T-helper 17 cell (primary cell): ENCODE data around the gene LGALSL. TPM values are rescaled to one million over a fixed set of nuclear protein-coding genes. Genes with fewer than 3 reads are reported as not detected.
A peak's percentile ranks its signal among the peaks of the same experiment; 100 is the strongest.

Experiments
- ATAC-seq: fragments of 150-1000 bp; cut with Tn5 transposase; 2 replicates; pipeline ENCODE4 v1.10.0; 2021; ENCODE audit warnings: mild to moderate bottlenecking, moderate library complexity
- DNase-seq, 3 donors: peaks; one replicate each; pipeline versions ENCODE4 v3.0.0 to v3.0.0-alpha.2; 2020 to 2021
- H3K9me3 ChIP-seq: one replicate; pipeline ENCODE4 v1.7.0; 2013; ENCODE audit warnings: low read length, mild to moderate bottlenecking; ENCODE audit not compliant: control insufficient read depth, poor library complexity, severe bottlenecking
- H3K27ac Mint-ChIP-seq: one replicate; pipeline ENCODE4 v1.8.0; 2022; ENCODE audit warnings: mild to moderate bottlenecking, moderate library complexity, mixed read lengths
- H3K27me3 Mint-ChIP-seq: one replicate; pipeline ENCODE4 v1.8.0; 2022; ENCODE audit warnings: mixed read lengths
- H3K36me3 Mint-ChIP-seq: one replicate; pipeline ENCODE4 v1.8.0; 2022; ENCODE audit warnings: low read depth, mixed read lengths
- H3K4me1 Mint-ChIP-seq: one replicate; pipeline ENCODE4 v1.8.0; 2022; ENCODE audit warnings: mild to moderate bottlenecking, mixed read lengths
- H3K4me3 Mint-ChIP-seq: one replicate; pipeline ENCODE4 v1.8.0; 2022; ENCODE audit warnings: mild to moderate bottlenecking, moderate library complexity, mixed read lengths
- total RNA-seq, 4 donors: library from RNA in 2 of 4; stranded (reverse) in 2 of 4; gene quantifications; one replicate each; pipeline ENCODE4 v1.2.3 and lab custom pipeline; 2022 to 2026

LGALSL gene
- total RNA-seq, 2 donors from 2014 or later: 2.5 to 31.0 TPM

DNA sequence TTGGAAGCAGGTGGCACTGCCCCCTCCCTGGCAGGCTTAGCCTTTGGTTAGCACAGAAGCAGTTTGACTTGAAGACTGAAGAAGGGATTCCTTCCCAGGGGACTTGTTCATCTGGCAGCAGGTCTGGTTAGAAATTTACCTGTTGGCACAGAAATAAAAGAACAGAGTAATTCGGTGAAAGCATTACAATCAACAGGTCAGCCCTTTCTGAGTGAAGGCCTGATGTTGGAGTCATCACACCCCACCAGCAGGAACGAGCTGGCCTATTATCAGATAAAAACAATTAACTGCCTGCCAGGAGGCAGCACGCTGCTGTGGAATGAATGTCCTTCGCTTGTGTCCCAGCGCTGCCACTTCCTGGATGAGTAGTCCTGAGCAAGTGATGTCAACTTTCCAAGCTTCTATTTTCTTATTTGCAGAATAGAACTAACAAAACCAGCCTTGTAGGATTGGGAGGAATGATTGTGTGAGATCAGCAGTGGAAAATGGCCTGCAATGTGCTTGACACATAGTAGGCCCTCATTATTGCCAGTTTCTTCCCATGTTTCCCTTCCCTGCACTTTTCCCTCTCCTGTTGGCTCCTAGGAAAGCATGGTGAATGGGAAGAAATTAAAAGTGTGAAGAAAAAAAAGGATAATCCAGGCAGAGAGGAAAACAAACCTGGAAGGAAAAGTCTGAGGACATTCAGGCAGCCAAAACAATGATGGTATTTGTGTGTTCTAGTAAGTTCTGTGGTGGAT, 29.0 kb downstream of the LGALSL start:
- Mint-ChIP-seq H3K4me3 (no peak overlapping the region), H3K27ac (no peak overlapping the region), H3K36me3 (no peaks in the 10 kb centered on the region), H3K27me3 (peaks cover 14% of the 10 kb centered on the region), H3K4me1 (peaks cover 4% of the 10 kb centered on the region)
- DNase-seq (no peak), ATAC-seq (no peak)
- H3K9me3 ChIP-seq: no peaks in the 10 kb centered on the region

- H3K36me3 Mint-ChIP-seq: peaks cover 2% of the 10 kb centered on the region
- H3K4me3 Mint-ChIP-seq: no peak overlapping the region
- DNase-seq: no peak
- no peak for ATAC-seq
- H3K27ac Mint-ChIP-seq: no peak overlapping the region
- H3K9me3 ChIP-seq: no peaks in the 10 kb centered on the region
- H3K27me3 Mint-ChIP-seq: peaks cover 18% of the 10 kb centered on the region
- H3K4me1 Mint-ChIP-seq: peaks cover 8% of the 10 kb centered on the region
Observed at GRCh38 chr2:64485331-64485730, 31.4 kb downstream of the LGALSL start.

GRCh38 chr2:64485961-64486360, 32.0 kb downstream of the LGALSL start:
- ATAC-seq: no peak
- H3K4me1 Mint-ChIP-seq: peaks cover 8% of the 10 kb centered on the region
- no peak for DNase-seq
- no peaks in the 10 kb centered on the region for H3K9me3 ChIP-seq
- H3K36me3 Mint-ChIP-seq: peaks cover 2% of the 10 kb centered on the region
- H3K27me3 Mint-ChIP-seq: peaks cover 21% of the 10 kb centered on the region
- no peak overlapping the region for H3K4me3 Mint-ChIP-seq
- no peak overlapping the region for H3K27ac Mint-ChIP-seq

- H3K4me1 Mint-ChIP-seq: peaks cover 8% of the 10 kb centered on the region
- DNase-seq (no peak), ATAC-seq (peak; percentile 20)
- peaks cover 2% of the 10 kb centered on the region for H3K36me3 Mint-ChIP-seq
- H3K27me3 Mint-ChIP-seq: peaks cover 21% of the 10 kb centered on the region
- no peaks in the 10 kb centered on the region for H3K9me3 ChIP-seq
- no peak overlapping the region for H3K4me3 Mint-ChIP-seq
- H3K27ac Mint-ChIP-seq: no peak overlapping the region
Observed at GRCh38 chr2:64487256-64488049, 33.5 kb downstream of the LGALSL start.

DNA sequence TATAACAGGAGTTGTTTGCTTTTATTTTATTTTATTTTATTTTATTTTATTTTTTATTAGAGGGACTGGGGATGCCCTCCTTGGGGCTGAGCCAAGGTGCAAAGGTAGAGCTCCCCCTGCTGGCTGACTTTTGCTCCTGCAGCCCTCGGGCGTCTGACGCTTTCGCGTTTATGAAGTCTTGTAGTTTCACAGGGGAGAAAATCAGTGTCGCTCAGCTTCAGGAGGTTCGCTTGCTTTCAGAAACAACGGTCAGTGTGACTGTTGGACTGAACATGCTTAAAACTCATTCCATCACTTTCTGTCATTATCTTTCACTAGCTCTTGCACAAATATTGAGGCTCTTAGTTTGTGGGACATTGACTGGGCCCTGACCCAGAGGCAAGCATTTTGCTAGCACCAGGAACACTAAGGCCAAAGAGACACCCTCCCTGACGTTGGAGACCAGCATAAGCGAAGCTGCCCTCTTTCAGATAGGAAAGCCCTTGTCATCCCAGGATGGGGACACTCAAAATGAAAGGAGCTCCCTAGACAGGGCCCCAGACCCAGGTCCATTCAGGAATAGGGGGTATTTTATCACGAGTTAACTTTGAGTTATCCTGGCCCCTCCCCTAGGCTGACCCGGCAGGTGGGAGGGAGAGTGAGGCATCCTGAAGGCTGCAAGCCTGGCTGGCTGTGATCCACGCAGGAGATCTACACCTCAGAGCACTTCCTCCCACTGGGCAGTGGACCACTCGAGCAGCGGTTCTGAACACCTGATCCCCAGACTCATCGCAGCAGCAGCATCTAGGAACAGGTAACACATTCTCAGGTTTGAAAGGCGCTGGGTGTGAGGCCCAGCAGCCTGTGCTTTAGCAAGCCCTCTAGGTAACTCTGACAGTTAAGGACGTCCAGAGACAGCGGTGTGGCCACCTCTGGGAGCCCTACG, 34.4 kb downstream of the LGALSL start:
- no peaks in the 10 kb centered on the region for H3K9me3 ChIP-seq
- H3K27me3 Mint-ChIP-seq: peaks cover 25% of the 10 kb centered on the region
- DNase-seq: peak; percentile 53 to 78 (median 62)
- no peak overlapping the region for H3K27ac Mint-ChIP-seq
- peak; percentile 92 for ATAC-seq
- H3K36me3 Mint-ChIP-seq: peaks cover 2% of the 10 kb centered on the region
- H3K4me1 Mint-ChIP-seq: peaks cover 8% of the 10 kb centered on the region
- no peak overlapping the region for H3K4me3 Mint-ChIP-seq

- Mint-ChIP-seq H3K36me3 (peaks cover 2% of the 10 kb centered on the region), H3K27ac (no peak overlapping the region), H3K27me3 (peaks cover 33% of the 10 kb centered on the region), H3K4me1 (peaks cover 8% of the 10 kb centered on the region), H3K4me3 (peak overlapping the region; percentile 5)
- no peak for ATAC-seq
- H3K9me3 ChIP-seq: no peaks in the 10 kb centered on the region
- no peak for DNase-seq
Observed at GRCh38 chr2:64489081-64489751, 35.3 kb downstream of the LGALSL start.

GRCh38 chr2:64491426-64491825, 37.5 kb downstream of the LGALSL start:
- DNase-seq: no peak
- H3K9me3 ChIP-seq: no peaks in the 10 kb centered on the region
- peak overlapping the region; percentile 27 for H3K27ac Mint-ChIP-seq
- H3K36me3 Mint-ChIP-seq: peaks cover 2% of the 10 kb centered on the region
- peaks cover 8% of the 10 kb centered on the region for H3K4me1 Mint-ChIP-seq
- no peak for ATAC-seq
- H3K4me3 Mint-ChIP-seq: no peak overlapping the region
- peaks cover 33% of the 10 kb centered on the region for H3K27me3 Mint-ChIP-seq

DNA sequence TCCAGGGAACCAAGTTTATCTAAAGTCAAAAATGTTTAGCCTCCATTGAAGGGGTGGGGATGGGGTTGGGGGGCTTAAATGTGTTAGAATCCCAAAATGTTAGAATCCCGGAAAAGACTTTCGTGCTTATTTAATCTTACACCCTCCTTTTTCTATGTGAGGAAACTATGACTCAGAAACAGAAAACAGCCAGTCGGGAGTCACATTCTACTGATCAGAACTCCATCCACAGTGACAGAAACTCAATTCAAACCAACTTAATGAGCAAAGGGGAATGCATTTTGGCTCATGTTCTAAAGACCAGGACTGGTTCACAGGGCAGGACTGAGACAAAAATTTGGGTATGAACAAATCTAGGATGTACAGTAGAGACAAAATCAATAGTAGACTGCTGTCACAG, 38.3 kb downstream of the LGALSL start:
- Mint-ChIP-seq H3K27ac (no peak overlapping the region), H3K36me3 (peaks cover 5% of the 10 kb centered on the region), H3K27me3 (peaks cover 36% of the 10 kb centered on the region), H3K4me1 (peaks cover 8% of the 10 kb centered on the region), H3K4me3 (no peak overlapping the region)
- ATAC-seq (no peak), DNase-seq (no peak)
- no peaks in the 10 kb centered on the region for H3K9me3 ChIP-seq

- peaks cover 41% of the 10 kb centered on the region for H3K27me3 Mint-ChIP-seq
- ATAC-seq (no peak), DNase-seq (no peak)
- peaks cover 5% of the 10 kb centered on the region for H3K36me3 Mint-ChIP-seq
- peaks cover 8% of the 10 kb centered on the region for H3K4me1 Mint-ChIP-seq
- H3K9me3 ChIP-seq: no peaks in the 10 kb centered on the region
- no peak overlapping the region for H3K4me3 Mint-ChIP-seq
- H3K27ac Mint-ChIP-seq: no peak overlapping the region
Observed at GRCh38 chr2:64492821-64493220, 38.9 kb downstream of the LGALSL start.

DNA sequence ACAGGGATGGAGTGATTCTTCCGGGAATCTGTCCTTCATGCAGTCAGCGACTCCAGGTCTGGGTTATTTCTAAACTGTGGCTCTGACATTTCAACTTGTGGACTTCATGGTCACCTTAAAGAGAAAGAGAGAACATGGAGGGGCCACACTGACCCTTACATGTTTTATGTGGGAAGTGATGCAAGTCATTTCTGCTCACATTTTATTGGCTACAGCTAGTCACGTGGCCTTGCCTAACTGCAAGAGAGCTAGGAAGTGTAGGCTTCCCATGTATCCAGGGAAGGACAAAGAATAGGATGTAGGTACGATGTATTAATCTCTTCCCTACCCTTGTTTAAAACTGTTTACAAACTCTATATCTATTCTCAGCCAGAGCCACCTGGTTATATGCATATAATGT, 39.8 kb downstream of the LGALSL start:
- no peaks in the 10 kb centered on the region for H3K9me3 ChIP-seq
- DNase-seq (no peak), ATAC-seq (no peak)
- Mint-ChIP-seq H3K27me3 (peaks cover 49% of the 10 kb centered on the region), H3K4me1 (peaks cover 6% of the 10 kb centered on the region), H3K27ac (no peak overlapping the region), H3K36me3 (peaks cover 5% of the 10 kb centered on the region), H3K4me3 (no peak overlapping the region)

- Mint-ChIP-seq H3K27me3 (peaks cover 57% of the 10 kb centered on the region), H3K4me3 (no peak overlapping the region)
- no peak for ATAC-seq
Observed at GRCh38 chr2:64498438-64498837, 44.5 kb downstream of the LGALSL start.

DNA sequence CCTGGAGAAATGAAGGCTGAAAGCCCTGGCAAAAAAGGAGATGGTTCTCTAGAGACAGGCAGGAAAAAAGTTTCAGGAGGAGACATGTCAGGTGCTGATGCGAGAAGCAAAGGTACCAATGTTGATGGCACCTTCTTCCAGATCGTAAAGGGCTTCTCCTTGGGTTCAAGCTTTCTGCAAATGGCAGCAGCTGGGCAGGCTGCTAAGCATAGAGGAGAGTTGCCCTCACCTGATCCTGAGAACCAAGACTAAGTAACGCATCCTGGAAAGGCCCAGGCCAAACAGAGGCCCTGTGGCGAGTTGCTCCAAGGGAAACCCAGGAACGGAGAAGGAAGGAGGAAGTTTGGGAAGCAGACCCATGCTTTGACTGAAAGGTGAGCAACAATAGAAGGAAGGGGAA, 46.6 kb downstream of the LGALSL start:
- H3K36me3 Mint-ChIP-seq: peaks cover 5% of the 10 kb centered on the region
- no peak overlapping the region for H3K4me3 Mint-ChIP-seq
- no peak for DNase-seq
- peaks cover 7% of the 10 kb centered on the region for H3K4me1 Mint-ChIP-seq
- H3K27ac Mint-ChIP-seq: peak overlapping the region; percentile 39
- peaks cover 64% of the 10 kb centered on the region for H3K27me3 Mint-ChIP-seq
- ATAC-seq: no peak
- H3K9me3 ChIP-seq: no peaks in the 10 kb centered on the region

More at GRCh38 chr2:64498438-64498837, 44.5 kb downstream of the LGALSL start:
- H3K9me3 ChIP-seq: no peaks in the 10 kb centered on the region
- DNase-seq: no peak
- Mint-ChIP-seq H3K27ac (no peak overlapping the region), H3K36me3 (peaks cover 5% of the 10 kb centered on the region), H3K4me1 (peaks cover 7% of the 10 kb centered on the region)
